Stimulated activated CD8-positive, alpha-beta memory T cell treated with anti-CD3 and anti-CD28 coated beads, Interleukin-7, amount 100 ng/mL, for 48 hours (primary cell): ENCODE data around the gene ANTXRL.
"Not testable (repeated sequence)": the region's sequence is repeated elsewhere in the genome, so short reads cannot be mapped to it uniquely, and the experiment has no call there.

Source experiments
- DNase-seq, 2 donors: peaks; one replicate each; pipeline ENCODE4 v3.0.0-alpha.2; 2020; ENCODE audit warnings: low read depth in 1 of 2; ENCODE audit errors: extremely low read depth in 1 of 2

Gene ANTXRL

DNA sequence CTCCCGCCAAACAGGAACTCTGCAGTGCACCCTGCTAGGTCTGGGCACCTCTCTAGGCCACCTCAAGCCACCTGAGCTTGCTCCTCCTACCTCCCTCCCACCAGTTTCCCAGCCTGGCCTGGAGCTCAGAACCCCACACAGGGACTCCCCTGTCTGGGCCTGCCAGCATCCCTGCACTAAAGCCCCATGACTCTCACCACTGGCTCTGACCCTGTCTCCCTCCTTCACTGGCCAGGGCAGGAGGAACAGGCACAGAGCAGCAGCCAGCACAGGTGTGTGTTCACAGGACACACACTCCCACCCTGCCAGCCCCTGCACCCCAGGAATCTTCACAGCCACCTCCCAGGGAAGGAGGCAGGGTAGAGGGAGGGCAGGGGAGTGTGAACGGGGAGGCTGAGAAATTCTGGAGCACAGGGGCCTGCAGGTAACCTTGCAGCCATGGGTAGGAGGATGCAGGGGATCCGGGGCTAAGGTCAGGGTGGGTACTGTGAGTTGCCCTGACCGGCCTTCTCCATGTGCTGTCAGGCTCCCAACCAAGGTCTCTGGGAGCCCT lies 13.9 kb upstream of the ANTXRL start:
- DNase-seq, result no peak

DNA sequence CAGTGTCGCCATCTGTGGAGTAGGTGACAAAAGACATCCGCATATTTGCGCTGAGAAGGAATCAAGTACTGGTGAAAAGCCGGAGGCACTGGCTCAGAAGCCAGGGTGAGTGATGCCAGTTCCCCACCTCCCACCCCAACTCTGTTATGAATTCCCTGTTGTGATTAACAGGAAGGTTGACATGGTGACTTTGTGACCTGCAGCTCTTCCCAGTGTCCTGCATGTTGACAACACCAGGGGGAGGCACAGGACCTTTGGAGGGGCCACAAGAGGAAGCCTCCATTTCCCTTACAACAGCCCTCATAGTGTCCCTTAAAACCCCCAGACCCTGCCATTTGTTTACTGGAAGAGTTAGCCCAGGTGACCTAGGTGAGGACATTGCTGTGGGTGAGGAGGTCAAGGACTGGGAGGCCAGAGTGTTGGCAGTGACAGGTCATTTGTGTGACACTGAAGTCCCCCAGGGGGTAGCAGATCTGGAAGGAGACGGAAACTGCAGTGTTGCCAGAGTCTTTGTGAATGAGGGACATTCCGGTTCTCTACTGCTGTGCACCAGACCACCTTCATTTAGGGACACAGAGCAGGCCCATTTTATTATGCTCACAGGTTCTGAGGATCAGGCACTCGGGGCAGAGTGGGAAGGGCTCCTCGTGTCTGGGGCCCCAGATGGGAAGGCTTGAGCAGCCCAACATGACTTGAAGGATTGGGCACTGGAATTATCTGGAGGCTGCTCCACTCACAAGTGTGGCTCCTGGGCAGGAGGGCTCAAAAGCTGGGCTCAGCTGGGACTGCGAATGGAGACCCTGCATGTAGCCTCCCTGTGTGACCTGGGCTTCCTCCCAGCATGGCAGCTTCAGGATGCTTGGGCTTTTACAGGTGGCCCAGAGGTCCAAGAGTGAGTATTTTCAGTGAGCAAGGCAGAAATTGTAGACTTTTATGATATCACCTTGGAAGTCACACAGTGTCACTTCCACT lies 13.0 kb upstream of the ANTXRL start:
- no peak for DNase-seq

DNA sequence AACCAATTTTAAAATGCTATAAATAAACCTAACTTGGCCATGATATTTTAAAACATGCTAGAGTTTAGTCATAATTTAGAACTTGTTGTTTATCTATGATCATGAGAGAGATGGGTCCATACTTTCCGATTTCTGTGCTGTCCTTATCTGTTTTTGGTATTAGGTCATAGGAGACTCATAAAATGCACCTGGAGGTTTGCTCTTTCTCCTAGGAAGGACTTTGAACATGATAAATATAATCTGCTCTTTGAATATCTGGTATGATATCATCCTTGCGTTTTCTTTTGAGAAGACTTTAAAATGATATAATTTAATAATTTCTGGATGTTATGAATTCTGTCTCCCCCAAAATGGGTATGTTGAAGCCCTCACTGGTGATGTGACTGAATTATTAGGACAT lies 9.0 kb upstream of the ANTXRL start:
- DNase-seq, result no peak

DNA sequence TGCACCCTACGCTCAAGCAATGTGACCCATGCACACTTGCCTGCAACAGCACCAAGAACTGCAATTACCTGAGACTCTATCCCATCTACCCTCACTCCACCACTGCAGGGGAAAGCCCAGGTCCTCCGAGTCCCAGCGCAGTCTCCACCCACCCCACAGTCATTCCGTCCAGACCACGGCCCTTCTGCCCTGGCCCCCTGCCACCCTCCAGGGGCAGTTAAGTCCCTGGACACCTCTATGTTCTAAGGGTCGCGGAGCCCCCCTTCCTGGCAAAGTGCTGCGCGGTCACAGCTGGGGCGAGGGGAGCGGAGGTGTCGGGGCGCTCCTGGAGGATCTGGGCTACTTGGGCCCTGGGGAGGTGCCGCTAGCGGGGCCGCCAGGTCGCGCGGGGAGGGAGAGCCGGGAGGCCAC lies 4.4 kb upstream of the ANTXRL start:
- DNase-seq, result not testable (repeated sequence)

DNA sequence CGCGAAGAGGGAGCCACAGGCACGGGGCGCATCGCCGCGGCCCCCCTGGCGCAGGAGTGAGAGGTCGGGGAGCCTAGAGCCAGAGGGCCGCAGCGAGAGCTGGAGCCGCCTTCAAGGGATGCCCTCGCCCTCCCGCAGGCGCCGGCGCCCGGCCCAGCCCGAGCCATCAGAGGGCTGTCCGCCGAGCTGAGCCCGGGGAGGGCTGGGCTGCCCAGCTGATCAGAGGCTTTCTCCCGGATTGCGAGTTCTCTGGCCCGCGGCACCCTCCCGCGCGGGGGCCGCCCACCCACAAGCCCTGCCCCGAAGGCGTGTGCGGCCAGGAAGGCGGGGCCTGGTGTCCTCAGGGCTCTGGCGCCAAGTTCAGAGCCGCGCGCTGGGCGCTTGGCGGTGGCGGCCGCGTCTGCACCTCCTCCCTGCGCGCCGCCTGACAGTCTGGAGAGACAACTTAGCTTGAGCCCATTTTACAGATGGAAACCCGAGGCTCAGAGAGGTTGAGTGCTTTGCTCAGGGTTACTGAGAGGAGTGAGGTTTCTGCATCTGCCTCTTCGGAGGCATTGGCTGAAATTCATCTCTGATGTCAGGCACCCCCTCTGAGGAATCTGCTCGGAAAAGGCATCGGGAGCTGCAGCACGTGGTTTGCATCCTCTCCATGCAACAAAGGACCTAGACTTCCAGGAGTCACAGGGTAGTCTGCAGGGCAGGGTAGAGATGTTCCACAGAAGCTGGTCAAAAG lies 3.8 kb upstream of the ANTXRL start:
- peak in 1 of 2 donors; percentile 25 for DNase-seq

DNA sequence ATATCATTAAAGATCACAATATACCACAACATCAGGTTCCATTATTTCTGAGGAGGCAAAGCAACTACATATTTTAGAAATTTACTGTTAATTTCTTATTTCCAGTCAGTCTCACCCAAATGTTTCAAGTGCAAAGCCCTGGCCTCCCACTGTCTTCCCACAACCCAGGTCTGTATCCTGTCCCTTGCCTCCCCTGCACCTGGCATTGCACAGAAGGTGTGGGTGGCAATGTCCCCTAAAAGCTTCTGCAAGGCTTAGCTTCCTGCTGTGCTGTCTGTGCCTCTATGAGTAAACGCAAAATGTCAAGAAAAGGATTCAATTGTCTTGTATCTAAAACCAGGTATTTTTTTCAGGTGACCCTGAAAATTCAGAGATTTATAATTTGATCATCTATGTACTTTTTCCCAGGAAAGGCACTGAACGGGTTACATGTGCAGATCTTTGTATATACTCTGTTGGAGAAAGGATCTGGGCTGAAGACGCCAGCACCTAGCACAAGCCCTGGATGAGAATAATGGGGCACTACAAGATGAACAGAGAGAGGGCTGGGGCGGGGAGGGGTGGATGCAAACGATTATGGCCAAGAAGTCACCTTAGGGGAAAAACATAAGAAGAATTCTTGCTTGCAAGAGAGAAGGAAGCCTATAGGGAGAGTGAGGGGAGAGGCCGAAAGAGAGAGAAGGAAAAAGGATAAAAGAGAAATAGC lies 3.1 kb upstream of the ANTXRL start:
- no peak for DNase-seq

DNA sequence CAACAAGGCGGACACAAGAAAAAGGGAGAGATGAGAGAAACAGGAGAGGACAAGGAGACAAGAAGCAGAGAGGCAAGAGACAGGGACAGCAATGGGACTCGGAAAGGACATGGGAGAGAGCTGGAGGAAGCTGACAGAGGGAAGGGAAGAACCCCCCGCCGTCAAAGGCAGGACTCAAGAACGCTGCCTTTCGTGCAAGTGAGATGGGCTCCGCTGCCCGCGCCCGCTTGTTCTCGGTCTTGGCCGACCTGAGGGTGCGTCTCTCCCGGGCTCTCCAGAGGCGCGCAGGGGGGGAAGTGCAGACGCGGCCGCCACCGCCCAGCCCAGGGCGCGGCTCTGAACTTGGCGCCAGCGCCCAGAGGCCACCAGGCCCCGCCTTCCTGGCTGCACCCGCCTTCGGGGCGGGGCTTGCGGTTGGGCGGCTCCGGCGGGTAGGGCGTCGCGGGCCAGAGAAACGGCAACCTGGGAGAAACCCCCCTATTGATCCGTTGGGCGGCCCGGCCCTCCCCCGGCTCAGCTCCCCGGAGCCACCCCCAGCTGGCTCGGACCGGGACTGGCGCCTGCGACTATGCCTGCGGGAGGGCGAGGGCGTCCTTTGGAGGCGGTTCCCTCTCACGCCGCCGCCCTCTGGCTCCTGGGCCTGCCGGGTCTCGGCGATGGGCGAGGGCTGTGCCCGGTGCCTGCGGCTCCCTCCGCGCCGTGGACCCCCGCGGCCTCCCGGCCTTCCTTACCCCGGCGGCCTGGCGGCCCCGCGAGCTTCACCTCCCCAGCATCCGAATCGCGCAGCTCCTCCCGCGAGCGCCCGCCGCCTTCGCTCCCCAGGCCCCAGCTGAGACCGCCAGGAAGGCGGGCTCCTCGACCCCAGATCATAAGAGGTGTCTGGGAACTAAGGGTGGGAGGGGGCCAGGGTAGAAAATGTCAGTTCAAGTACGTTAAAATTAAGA lies 2.2 kb upstream of the ANTXRL start:
- peak; percentile 58 to 65 for DNase-seq

DNA sequence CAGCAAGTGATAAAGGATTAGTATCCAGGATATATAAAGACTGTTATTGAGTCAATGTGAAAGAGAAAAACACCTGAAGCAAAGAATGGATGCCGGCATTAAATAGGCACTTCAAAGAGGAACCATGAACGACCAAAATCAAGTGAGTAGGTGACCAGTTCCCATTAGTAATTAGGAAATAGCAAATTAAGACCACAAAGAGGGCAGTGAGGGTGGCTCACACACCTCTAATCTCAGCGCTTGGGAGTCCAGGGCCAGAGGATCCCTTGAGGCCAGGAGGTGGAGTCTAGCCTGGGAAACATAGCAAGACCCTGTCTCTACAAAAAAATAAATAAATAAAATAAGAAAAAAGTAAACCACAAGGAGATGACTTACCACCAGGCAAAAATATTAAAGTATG lies 1.5 kb upstream of the ANTXRL start:
- DNase-seq, result no peak

DNA sequence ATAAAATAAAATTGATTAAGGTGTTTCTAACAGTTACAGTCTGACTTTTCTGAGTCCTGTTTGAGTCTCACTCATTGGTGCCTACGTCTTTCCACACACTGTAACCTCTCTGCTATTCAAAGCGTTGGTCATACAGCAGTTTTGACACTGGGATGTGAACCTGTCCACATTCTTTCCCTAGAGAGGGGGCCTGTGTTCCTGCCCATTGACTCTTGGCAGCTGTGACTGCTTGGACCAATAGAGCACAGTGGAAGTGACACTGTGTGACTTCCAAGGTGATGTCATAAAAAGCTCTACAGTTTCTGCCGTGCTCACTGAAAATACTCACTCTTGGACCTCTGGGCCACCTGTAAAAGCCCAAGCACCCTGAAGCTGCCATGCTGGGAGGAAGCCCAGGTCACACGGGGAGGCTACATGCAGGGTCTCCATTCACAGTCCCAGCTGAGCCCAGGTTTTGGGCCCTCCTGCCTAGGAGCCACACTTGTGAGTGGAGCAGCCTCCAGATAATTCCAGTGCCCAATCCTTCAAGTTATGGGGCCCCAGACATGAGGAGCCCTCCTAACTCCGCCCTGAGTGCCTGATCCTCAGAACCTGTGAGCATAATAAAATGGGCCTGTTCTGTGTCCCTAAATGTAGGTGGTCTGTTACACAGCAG lies 704 bp upstream of the ANTXRL start:
- no peak for DNase-seq

DNA sequence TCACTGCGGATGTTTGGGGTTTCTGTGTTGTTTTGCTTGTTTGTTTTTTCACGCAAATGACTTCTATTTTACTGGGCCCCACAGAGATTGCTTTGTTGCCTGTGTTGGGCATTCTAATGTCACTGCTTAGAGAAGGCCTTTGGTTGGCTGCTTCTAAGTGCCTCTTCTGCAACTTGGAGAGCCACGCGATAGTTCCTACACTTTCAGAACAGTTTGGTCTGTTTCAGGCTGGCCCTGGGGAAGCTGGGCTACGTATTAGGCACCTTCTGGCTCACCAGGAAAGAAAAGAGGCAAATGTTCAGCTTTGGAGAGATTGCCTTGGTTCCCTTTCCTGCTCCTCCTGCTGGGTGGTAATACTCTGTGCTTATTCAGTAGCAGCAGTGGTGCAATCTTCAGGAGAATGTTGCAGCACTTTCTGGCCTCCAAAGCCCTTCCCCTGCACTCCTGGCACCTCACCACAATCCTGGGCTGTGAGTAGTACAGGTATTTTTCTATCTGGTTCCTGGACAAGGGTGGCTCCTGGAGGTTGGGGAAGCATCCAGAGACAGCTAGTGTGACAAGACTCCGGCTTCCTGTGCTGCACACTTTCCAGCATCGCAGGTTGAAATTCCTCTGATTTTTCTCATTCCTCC lies 1.2 kb downstream of the ANTXRL start:
- DNase-seq, result no peak

DNA sequence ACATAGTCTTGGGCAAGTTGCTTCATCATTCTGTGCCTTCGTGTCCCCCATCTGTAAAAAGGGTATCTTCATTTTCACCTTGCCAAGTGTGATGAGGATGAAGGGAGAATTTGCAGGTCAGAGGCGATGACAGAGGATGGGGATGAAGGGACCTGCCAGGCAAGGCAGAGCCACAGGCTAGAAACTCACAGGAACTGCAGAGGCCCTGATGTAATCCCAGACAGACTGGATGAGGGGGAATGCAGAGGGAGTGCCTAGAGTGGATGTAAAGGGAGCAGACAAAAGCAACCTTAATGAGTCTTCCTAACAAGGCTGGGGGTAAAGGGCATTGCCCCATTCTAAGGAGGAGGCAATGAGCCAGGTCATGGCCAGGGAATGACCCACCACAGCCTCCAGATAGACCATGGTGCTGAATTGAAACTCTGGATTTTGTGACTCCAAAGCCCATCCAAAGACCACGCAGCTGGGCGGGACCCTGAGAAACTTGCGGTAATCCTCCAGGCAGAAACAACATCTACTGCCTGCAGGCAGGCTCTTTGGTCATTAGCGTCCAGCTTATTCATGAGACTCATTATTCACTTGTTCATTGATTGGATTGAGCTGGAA lies 1.9 kb downstream of the ANTXRL start:
- no peak for DNase-seq

DNA sequence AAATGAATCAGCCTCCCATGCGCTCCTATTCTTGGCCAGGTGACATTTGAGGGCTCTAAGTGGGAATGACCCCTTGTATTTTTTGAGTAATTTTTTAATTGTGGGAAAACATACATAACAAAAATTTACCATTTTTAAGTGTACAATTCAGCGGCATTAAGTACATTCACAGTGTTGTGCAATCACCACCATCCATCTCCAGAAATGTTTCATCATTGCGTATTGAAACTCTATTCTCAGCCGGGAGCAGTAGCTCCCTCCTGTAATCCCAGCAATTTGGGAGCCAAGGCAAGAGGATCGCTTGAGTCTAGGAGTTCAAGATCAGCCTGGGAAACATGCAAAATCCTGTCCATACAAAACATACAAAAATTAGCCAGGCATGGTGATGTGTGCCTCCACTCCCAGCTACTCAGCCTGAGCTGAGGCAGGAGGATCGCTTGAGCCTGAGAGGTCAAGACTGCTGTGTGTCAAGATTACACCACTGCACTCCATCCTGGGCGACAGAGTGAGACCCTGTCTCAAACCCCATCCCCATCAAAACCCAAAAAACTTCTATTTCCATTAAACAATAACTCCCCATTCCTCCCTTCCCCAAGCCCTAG lies 2.5 kb downstream of the ANTXRL start:
- no peak for DNase-seq

DNA sequence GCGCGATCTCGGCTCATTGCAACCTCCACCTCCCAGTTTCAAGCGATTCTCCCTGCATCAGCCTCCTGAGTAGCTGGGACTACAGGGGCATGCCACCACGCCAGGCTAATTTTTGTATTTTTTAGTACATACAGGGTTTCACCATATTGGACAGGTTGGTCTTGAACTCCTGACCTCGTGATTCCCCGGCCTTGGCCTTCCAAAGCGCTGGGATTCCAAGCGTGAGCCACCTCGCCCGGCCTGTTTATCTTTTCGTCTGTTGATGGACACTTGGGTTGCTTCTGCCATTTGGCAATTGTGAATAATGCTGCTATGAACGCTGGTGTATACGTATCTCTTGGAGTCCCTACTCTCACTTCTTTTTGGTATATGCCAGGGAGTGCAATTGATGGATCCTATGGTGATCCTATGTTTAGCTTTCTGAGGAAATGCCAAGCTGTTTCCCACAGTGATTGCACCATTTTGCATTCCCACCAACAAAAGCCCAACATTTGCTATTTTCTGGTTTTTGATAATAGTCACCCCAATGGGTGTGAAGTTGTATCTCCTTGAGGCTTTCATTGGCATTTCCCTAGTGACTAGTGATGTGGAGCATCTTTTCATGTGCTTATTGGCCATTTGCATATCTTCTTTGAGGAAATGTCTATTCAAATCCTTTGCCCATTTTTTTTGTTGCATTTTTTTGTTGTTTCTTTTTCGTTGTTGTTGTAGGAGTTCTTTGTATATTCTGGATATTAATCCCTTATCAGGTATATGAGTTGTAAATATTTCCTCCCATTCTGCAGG lies 3.5 kb downstream of the ANTXRL start:
- no peak for DNase-seq

DNA sequence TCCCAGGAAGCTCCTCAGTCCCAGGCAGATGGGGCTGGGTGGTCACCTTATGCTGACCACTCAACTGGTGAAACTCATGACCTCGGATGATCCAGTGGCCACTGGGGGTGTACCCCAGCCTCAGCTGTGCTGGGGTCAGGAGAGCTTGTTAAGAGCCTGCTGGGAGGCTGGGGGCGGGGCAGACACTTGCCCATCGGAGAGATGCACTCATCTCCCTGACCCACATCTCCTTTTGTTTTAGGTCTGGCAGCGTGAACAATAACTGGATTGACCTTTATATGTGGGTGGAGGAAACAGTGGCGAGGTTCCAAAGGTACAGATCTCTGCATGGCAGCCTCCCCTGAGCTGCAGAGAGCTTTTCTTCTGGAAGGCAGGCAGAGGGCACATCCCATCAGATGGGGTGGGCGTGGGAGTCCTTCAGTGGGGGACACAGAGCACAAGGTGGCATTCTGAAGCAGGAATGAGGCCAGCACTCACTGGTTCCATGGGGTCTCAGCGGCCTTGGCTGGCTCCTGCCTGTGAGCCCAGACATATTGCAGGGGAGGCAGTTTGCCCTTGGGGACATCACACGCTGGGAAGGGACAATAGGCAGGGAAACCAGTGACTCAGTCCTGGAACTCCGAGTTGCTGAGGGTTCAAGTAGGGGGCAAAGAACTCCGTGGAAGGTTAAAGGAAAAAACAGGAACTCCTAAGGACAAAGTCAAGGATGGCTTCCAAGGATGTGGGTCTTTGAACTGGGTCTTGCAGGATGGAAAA lies 5.2 kb downstream of the ANTXRL start:
- no peak for DNase-seq

DNA sequence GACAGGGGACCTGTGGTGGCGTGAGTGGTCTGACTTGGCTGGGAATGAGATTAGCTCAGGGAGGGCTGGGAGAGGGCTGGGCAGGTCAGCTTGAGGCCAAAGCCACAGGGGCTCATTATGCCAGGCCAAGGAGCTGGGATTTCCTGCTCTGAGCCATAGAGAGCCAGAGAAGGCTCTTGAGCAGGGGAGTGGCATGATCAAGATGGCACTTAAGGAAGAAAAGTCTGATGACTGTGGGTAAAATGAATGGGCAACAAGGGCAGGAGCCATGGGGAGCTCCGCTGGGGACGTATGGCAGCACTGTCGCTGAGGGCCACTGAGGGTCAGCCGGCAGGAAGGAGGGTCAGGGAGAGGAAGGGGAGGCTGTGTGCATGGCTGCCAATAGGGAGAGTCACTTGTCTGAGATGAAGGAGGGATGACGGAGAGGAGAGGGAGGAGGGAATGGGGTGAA lies 5.8 kb downstream of the ANTXRL start:
- DNase-seq, result no peak

DNA sequence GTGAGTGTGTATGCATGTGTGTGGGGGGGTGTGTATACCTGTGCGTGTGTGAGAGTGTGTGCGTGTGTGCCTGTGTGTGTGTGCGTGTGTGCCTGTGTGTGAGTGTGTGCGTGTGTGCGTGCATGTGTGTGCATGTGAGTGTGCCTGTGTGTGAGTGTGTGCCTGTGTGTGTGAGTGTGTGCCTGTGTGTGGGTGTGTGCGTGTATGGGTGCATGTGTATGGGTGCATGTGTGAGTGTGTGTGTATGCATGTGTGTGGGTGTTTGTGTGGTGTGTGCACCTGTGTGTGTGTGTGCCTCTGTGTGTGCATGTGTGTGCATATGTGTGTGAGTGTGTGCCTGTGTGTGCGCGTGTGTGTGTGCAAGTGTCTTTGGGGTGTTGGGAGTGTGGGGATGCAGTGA lies 6.4 kb downstream of the ANTXRL start:
- no peak for DNase-seq
